Tibial nerve (tissue), 3 donors: ENCODE measurements around the gene NOS3.

Experiments
- CTCF ChIP-seq, 5 experiments: fragments of 200-600 bp in 3 of 5; fragments of 450-650 bp in 2 of 5; sonication (generic) in 3 of 5; IDR thresholded peaks; one replicate each; pipeline ENCODE4 v1.5.1; 2016 to 2019; ENCODE audit warnings: antibody characterized with exemption in 5 of 5, mild to moderate bottlenecking in 3 of 5, moderate library complexity in 2 of 5
- POLR2A ChIP-seq, 2 donors: fragments of 450-650 bp; IDR thresholded peaks; one replicate each; pipeline ENCODE4 v1.6.1; 2017; ENCODE audit warnings: antibody characterized with exemption in 2 of 2, mild to moderate bottlenecking in 2 of 2, moderate library complexity in 2 of 2

DNA sequence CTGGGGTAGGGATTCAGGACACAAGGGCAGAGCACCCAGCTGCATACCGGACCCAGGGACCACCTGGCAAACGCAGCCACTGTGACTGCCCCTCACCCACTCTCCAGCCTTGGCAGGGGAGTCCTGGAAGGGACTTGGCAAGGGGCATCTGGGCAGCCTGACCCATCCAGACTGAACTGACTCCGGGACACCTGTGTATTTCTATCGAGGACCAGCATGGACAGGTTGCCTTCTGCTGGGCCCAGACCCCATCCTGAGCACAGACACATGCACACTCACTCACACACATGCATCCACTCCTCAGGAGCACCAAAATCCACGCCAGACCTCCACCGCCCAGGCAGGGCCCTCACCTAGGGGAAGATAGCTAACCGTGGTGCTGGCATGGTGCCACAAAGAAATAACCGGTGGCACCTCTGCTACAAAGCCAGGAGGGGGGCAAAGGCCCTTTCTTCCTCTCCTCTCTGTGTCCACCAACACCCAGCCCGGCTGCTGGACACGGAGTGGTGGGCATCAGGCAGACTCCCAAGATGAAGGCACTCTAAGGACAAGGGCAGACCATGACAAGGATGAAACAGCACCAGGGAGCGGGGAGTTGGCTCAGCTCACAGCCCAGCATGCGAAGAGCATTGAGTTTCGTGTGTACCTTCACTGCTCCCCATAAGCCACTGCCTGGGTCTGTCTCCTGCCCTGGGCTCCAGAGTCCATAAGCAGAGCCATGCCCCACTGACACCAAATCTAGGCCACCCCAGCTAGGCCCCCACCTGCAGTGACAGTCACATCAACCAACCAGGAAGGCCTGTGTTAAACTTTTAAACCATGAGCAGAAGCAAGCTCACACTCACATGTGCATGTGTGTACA is 48.0 kb upstream of the NOS3 start:
- no peak for TF ChIP-seq CTCF (IDR thresholded peaks at IDR 0.05)
- TF ChIP-seq POLR2A (IDR thresholded peaks at IDR 0.05): no peak
